ENCODE measurements around the gene DHFR.
"Not testable (repeated sequence)": the region's sequence is repeated elsewhere in the genome, so short reads cannot be mapped to it uniquely, and the experiment has no call there.

DHFR gene

DNA sequence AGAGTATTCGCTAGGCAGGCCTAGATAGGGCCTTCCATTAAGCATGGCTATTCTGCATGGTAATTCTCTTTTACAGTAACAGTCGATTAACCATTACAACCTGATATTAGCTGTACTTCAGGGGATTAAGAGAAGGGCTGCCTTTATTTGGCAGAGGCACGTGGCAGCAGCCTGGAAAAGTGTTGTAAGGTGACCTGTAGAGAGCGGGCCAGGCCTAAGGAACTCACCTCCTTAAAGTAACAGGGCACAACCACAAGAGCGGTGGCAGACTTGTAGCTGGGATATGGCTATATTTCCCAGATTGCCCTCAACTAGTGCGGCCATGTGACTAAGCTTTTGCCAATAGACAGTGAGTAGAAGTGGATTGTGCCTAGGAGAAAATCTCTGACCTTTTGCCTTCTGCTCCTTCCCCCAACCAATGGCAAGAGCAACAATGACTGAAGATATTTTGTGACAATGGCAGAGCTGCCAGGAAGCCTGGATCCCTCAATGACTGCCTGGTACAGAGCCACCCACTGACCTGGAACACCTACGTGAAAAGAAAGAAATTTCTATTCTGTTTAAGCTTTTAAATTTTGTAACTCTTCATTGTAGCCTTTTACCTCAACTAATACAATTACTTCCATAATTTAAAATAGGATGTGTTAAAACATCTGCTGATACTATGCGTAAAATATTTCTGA, 65.8 kb downstream of the DHFR start:
- TF ChIP-seq, protein P1, sequence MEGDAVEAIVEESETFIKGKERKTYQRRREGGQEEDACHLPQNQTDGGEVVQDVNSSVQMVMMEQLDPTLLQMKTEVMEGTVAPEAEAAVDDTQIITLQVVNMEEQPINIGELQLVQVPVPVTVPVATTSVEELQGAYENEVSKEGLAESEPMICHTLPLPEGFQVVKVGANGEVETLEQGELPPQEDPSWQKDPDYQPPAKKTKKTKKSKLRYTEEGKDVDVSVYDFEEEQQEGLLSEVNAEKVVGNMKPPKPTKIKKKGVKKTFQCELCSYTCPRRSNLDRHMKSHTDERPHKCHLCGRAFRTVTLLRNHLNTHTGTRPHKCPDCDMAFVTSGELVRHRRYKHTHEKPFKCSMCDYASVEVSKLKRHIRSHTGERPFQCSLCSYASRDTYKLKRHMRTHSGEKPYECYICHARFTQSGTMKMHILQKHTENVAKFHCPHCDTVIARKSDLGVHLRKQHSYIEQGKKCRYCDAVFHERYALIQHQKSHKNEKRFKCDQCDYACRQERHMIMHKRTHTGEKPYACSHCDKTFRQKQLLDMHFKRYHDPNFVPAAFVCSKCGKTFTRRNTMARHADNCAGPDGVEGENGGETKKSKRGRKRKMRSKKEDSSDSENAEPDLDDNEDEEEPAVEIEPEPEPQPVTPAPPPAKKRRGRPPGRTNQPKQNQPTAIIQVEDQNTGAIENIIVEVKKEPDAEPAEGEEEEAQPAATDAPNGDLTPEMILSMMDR (IDR thresholded peaks at IDR 0.05; ENCODE audit: low read depth, low read length), result no peak
- DNase-seq (ENCODE audit: extremely low read depth, low read depth), result no peak

DNA sequence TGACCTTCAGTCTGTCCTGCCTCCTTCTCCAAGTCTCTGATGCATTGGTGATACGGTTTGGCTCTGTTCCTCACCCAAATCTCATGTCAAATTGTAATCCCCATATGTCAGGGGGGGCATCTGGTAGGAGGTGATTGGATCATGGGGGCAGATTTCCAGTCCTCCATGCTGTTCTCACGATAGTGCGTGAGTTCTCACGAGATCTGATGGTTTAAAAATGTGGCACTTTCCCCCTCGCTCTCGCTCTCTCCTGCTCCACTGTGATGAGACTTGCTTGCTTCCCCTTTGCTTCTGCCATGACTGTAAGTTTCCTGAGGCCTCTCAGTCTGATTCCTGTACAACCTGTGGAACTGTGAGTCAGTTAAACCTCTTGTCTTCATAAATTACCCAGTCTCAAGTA, 70.0 kb downstream of the DHFR start:
- TF ChIP-seq, protein P1 (IDR thresholded peaks at IDR 0.05; ENCODE audit: low read depth, low read length), result no peak
- no peak for DNase-seq (ENCODE audit: extremely low read depth, low read depth)

DNA sequence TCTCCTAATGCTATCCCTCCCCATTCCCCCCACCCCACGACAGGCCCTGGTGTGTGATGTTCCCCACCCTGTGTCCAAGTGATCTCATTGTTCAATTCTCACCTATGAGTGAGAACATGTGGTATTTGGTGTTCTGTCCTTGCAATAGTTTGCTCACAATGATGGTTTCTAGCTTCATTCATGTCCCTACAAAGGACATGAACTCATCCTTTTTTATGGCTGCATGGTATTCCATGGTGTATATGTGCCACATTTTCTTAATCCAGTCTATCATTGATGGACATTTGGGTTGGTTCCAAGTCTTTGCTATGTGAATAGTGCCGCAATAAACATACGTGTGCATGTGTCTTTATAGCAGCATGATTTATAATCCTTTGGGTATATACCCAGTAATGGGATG, 74.5 kb downstream of the DHFR start:
- not testable (repeated sequence) for DNase-seq (ENCODE audit: extremely low read depth, low read depth)

DNA sequence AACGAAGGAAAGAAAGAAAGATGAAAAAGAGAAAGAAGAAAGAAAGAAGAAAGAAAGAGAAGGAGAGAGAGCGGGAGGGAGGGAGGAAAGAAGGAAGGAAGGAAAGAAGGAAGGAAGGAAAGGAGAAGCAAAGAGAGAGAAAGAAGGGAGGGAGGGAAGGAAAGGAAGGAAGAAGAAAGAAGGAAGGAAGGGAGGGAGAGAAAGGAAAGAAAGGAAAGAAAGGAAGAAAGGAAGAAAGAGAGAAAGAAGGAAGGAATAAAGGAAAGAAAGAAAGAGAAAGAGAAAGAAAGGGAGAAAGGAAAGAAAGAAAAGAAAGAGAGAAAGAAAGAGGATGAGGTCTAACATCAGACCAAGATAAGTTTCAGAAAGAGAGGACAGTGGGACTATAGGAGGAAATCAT, 75.7 kb downstream of the DHFR start:
- TF ChIP-seq, protein P1 (IDR thresholded peaks at IDR 0.05; ENCODE audit: low read depth, low read length), result no peak
- no peak for DNase-seq (ENCODE audit: extremely low read depth, low read depth)

DNA sequence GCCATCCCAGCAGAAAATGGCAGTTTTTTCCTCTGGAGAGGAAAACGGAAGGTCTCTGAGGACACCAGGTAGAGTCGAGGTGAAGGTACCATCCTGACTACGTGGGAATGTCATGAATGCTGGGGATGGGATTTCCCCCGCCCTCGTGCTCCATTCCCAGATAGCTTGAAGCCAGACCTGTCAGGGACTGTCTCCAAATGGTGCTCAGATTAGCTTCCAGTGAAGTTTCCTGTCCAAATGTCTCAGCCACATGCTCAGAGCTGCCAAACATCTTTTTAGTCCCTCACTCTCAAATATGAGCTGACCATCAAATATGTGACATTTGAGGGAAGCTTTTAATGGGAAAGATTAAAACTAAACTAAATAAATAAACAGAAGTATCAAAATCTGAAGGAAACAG, 77.1 kb downstream of the DHFR start:
- TF ChIP-seq, protein P1 (IDR thresholded peaks at IDR 0.05; ENCODE audit: low read depth, low read length), result no peak
- no peak for DNase-seq (ENCODE audit: extremely low read depth, low read depth)

DNA sequence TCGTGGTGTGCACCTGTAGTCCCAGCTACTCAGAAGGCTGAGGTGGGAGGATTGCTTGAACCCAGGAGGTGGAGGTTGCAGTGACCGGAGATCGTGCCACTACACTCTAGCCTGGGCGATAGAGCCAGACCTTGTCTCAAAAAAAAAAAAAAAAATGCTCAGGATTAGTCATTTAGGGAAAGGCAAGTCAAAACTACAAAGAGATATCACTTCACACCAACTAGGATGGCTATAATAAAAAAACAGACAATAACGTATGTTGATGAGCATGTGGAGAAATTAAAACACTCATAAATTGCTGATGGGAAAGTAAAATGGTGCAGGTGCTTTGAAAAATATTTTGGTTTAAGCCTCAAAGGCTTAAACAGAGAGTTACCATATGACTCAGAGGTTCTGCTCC, 78.4 kb downstream of the DHFR start:
- TF ChIP-seq, protein P1 (IDR thresholded peaks at IDR 0.05; ENCODE audit: low read depth, low read length), result no peak

More for the DNA sequence above, 78.4 kb downstream of the DHFR start:
- DNase-seq (ENCODE audit: extremely low read depth, low read depth), result no peak

Measured in AG09319 (cell line).